HG03378 (cell line): ENCODE results near the gene TMCO4.

Experiments
- ATAC-seq: cut with Tn5 transposase; IDR thresholded peaks from one replicate; pipeline ENCODE4 v1.9.1; 2021; ENCODE audit warnings: mild to moderate bottlenecking, moderate library complexity; ENCODE audit not compliant: unreplicated experiment

Gene TMCO4

GRCh38 chr1:19689085-19689757 is 110.5 kb downstream of the TMCO4 start:
- ATAC-seq, result no peak

- no peak for ATAC-seq
Measured at GRCh38 chr1:19688041-19688842, 111.5 kb downstream of the TMCO4 start.

- no peak for ATAC-seq
Measured at GRCh38 chr1:19687414-19687813, 112.3 kb downstream of the TMCO4 start.

- ATAC-seq, result no peak
Measured at GRCh38 chr1:19685994-19686393, 113.7 kb downstream of the TMCO4 start.

GRCh38 chr1:19684677-19685076 is 115.0 kb downstream of the TMCO4 start:
- no peak for ATAC-seq

- ATAC-seq, result no peak
Measured at GRCh38 chr1:19683351-19683750, 116.4 kb downstream of the TMCO4 start.

- ATAC-seq, result no peak
Measured at GRCh38 chr1:19682901-19683300, 116.8 kb downstream of the TMCO4 start.

GRCh38 chr1:19682257-19682656 is 117.5 kb downstream of the TMCO4 start:
- no peak for ATAC-seq

- ATAC-seq, result no peak
Measured at GRCh38 chr1:19680644-19681043, 119.1 kb downstream of the TMCO4 start.

- no peak for ATAC-seq
Measured at GRCh38 chr1:19679691-19680090, 120.0 kb downstream of the TMCO4 start.

- no peak for ATAC-seq
Measured at GRCh38 chr1:19678931-19679453, 120.7 kb downstream of the TMCO4 start.

GRCh38 chr1:19678493-19678892 is 121.2 kb downstream of the TMCO4 start:
- no peak for ATAC-seq

GRCh38 chr1:19676438-19676922 is 123.2 kb downstream of the TMCO4 start:
- no peak for ATAC-seq

- ATAC-seq, result no peak
Measured at GRCh38 chr1:19675797-19676196, 123.9 kb downstream of the TMCO4 start.

- no peak for ATAC-seq
Measured at GRCh38 chr1:19672237-19672636, 127.5 kb downstream of the TMCO4 start.

GRCh38 chr1:19670787-19671186 is 128.9 kb downstream of the TMCO4 start:
- ATAC-seq, result no peak

GRCh38 chr1:19668888-19669287 is 130.8 kb downstream of the TMCO4 start:
- ATAC-seq, result no peak

- ATAC-seq, result no peak
Measured at GRCh38 chr1:19665496-19666465, 133.9 kb downstream of the TMCO4 start.

- ATAC-seq, result no peak
Measured at GRCh38 chr1:19665186-19665495, 134.6 kb downstream of the TMCO4 start.

GRCh38 chr1:19664453-19665185 is 135.1 kb downstream of the TMCO4 start, which contains the start of gene HTR6:
Gene HTR6, plus strand, starts transcription at chr1:19664875. Its CDS starts 879 bp downstream, at chr1:19665754.
- no peak for ATAC-seq
